Endodermal cell (in vitro differentiated cells): ENCODE data around the gene LYST. TPM values are rescaled to one million over a fixed set of nuclear protein-coding genes. Genes with fewer than 3 reads are reported as not detected.

ENCODE experiments used
- DNase-seq: peaks from one replicate; pipeline ENCODE4 v3.0.0-alpha.2; 2017
- H3K27ac ChIP-seq: 2 replicates; pipeline ENCODE4 v1.5.1; 2013; ENCODE audit warnings: mild to moderate bottlenecking, low read depth, low read length, moderate library complexity
- H3K27me3 ChIP-seq: 2 replicates; pipeline ENCODE4 v1.6.1; 2013; ENCODE audit warnings: mild to moderate bottlenecking, low read length, moderate library complexity; ENCODE audit not compliant: insufficient read depth, control insufficient read depth, poor library complexity, severe bottlenecking
- H3K36me3 ChIP-seq: 2 replicates; pipeline ENCODE4 v1.7.0; 2013; ENCODE audit warnings: mild to moderate bottlenecking, low read length, moderate library complexity; ENCODE audit not compliant: control insufficient read depth, insufficient read depth
- H3K4me1 ChIP-seq: one replicate; pipeline ENCODE4 v1.7.0; 2013; ENCODE audit warnings: low read length; ENCODE audit not compliant: control insufficient read depth, insufficient read depth
- H3K4me3 ChIP-seq: 2 replicates; pipeline ENCODE4 v1.5.1; 2013; ENCODE audit warnings: mild to moderate bottlenecking, low read length, moderate library complexity
- H3K9ac ChIP-seq: 2 replicates; pipeline ENCODE4 v1.6.1; 2013; ENCODE audit warnings: mild to moderate bottlenecking, low read length, moderate library complexity; ENCODE audit not compliant: poor library complexity, severe bottlenecking; ENCODE audit errors: extremely low read depth
- H3K9me3 ChIP-seq: 2 replicates; pipeline ENCODE4 v1.6.1; 2013; ENCODE audit warnings: mild to moderate bottlenecking, low read length, moderate library complexity; ENCODE audit not compliant: control insufficient read depth
- H3K27ac Mint-ChIP-seq: 2 replicates; pipeline ENCODE4 v1.8.0; 2020; ENCODE audit warnings: mixed read lengths
- H3K27me3 Mint-ChIP-seq: 2 replicates; pipeline ENCODE4 v1.8.0; 2021; ENCODE audit warnings: mild to moderate bottlenecking, mixed read lengths; ENCODE audit not compliant: insufficient read depth
- H3K36me3 Mint-ChIP-seq: 2 replicates; pipeline ENCODE4 v1.8.0; 2020; ENCODE audit warnings: low read depth, mixed read lengths
- H3K4me1 Mint-ChIP-seq: 2 replicates; pipeline ENCODE4 v1.8.0; 2020; ENCODE audit warnings: mixed read lengths
- H3K4me3 Mint-ChIP-seq: 2 replicates; pipeline ENCODE4 v1.8.0; 2020; ENCODE audit warnings: mild to moderate bottlenecking, moderate library complexity, mixed read lengths
- H3K9me3 Mint-ChIP-seq: 2 replicates; pipeline ENCODE4 v1.8.0; 2020; ENCODE audit warnings: mild to moderate bottlenecking, mixed read lengths
- whole genome bisulfite sequencing, 2 experiments: methylation state at CpG; one replicate each; pipeline versions ENCODE4 v1.1.5 to v1.1.7; 2013; ENCODE audit warnings: missing lambda C conversion rate in 2 of 2, mixed read lengths in 1 of 2; ENCODE audit not compliant: insufficient coverage in 1 of 2, insufficient read length in 1 of 2; 5-methylcytosine and 5-hydroxymethylcytosine counted together
- total RNA-seq, 2 donors: library from RNA; stranded (reverse); fragmentation: NEBNext Ultra II Directional in 1 of 2; extraction: Animal tissue kit (Norgen Biotek cat#: 25700) in 1 of 2; gene quantifications; 2 replicates in 1 of 2; 3 replicates in 1 of 2; pipeline ENCODE4 v1.2.1, GENCODE V29; 2021
- TF ChIP-seq, protein P1 (sequence below): fragments of 200-600 bp; sonication (generic); conservative IDR thresholded peaks from 2 replicates; pipeline ENCODE4 v1.5.0; 2021; ENCODE audit warnings: antibody characterized with exemption, mild to moderate bottlenecking

Gene LYST
- total RNA-seq, 2 donors from 2014 or later, result 2.5 to 6.8 TPM

DNA sequence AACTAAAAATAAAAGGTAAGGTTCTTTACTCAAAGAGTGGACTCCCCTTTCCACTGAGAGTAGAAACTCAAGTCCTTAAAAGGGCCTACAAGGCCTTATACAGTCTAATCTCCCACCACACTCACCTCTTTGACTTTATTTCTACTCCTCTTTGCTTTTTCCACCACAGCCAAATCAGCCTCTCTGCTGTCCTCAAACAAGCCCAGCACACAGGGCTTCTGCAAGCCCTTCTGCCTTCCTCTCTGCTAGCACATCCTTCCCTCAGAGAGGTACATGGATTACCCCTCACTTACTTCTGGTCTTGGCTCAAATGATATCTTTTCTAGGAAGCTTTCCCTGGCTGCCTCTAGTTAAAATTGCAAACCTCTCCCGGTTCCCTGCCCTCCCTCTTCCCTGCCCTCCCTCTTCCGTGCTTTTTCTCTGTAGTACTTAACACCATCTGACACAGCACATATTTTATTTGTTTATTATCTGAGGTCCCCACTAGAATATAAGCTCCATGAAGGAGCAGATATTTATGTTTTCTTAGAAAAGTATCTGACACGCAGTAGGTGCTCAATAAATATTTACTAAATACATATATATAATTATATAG, 1.7 kb downstream of the LYST start:
- Mint-ChIP-seq H3K27me3 (peaks cover 25% of the 10 kb centered on the region), H3K9me3 (no peaks in the 10 kb centered on the region), H3K4me1 (peaks cover 21% of the 10 kb centered on the region), H3K4me3 (peak overlapping the region; percentile 81), H3K36me3 (no peaks in the 10 kb centered on the region), H3K27ac (no peak overlapping the region)
- Histone ChIP-seq H3K4me3 (no peak overlapping the region), H3K4me1 (no peaks in the 10 kb centered on the region), H3K9me3 (no peaks in the 10 kb centered on the region), H3K36me3 (no peaks in the 10 kb centered on the region), H3K27ac (no peak overlapping the region), H3K9ac (no peak overlapping the region), H3K27me3 (peaks cover 17% of the 10 kb centered on the region)
- TF ChIP-seq, protein P1, sequence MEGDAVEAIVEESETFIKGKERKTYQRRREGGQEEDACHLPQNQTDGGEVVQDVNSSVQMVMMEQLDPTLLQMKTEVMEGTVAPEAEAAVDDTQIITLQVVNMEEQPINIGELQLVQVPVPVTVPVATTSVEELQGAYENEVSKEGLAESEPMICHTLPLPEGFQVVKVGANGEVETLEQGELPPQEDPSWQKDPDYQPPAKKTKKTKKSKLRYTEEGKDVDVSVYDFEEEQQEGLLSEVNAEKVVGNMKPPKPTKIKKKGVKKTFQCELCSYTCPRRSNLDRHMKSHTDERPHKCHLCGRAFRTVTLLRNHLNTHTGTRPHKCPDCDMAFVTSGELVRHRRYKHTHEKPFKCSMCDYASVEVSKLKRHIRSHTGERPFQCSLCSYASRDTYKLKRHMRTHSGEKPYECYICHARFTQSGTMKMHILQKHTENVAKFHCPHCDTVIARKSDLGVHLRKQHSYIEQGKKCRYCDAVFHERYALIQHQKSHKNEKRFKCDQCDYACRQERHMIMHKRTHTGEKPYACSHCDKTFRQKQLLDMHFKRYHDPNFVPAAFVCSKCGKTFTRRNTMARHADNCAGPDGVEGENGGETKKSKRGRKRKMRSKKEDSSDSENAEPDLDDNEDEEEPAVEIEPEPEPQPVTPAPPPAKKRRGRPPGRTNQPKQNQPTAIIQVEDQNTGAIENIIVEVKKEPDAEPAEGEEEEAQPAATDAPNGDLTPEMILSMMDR, result no peak
- DNase-seq, result no peak
- WGBS, 2 experiments, result 40 to 51% methylated on average over 1 to 2 of the region's 3 CpGs

DNA sequence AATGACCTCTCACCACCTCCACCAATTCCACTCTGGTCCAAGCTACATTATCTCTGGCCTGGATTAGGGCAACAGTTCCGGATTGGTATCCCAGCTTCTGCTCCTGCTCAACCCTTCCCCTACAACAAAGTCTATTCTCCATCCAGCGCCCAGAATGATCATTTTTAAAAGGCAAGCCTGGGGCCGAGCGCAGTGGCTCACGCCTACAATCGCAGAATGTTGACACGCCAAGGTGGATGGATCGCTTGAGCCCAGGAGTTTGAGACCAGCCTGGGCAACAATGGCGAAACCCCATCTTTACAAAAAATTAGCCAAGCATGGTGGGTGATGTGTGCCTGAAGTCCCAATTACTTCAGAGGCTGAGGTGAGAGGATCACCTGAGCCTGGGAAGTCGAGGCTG, 2.2 kb downstream of the LYST start:
- Mint-ChIP-seq H3K4me3 (no peak overlapping the region), H3K27ac (no peak overlapping the region), H3K4me1 (peaks cover 18% of the 10 kb centered on the region), H3K27me3 (peaks cover 25% of the 10 kb centered on the region), H3K9me3 (no peaks in the 10 kb centered on the region), H3K36me3 (no peaks in the 10 kb centered on the region)
- no peak for DNase-seq
- Histone ChIP-seq H3K9ac (no peak overlapping the region), H3K27ac (no peak overlapping the region), H3K4me3 (no peak overlapping the region), H3K36me3 (no peaks in the 10 kb centered on the region), H3K9me3 (no peaks in the 10 kb centered on the region), H3K4me1 (no peaks in the 10 kb centered on the region), H3K27me3 (peaks cover 17% of the 10 kb centered on the region)
- WGBS, 2 experiments, result 93 to 98% methylated on average over 9 to 10 of the region's 10 CpGs
- TF ChIP-seq, protein P1, result no peak

DNA sequence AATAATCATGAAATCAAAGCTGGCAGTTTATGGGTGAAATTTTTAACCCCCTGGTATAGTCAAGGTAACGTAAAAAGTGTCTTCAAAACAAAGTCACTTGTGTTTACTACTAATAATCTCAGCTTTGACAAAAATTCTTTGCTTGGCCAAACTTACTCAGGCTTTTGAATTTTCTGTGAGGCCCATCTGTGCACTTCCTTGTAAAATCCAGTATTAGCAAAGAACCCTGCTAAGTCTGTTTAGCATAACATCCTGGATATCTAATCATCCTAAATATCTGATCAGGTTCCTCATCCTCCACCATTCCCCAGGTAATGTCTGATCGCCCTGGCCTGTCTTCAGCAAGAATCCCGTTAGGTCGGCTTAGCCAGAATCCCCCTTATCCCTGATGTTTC, 3.0 kb downstream of the LYST start:
- peaks cover 25% of the 10 kb centered on the region for H3K27me3 Mint-ChIP-seq
- H3K9me3 Mint-ChIP-seq, result no peaks in the 10 kb centered on the region
- H3K36me3 Mint-ChIP-seq, result no peaks in the 10 kb centered on the region
- H3K27ac Mint-ChIP-seq, result no peak overlapping the region
- no peaks in the 10 kb centered on the region for H3K9me3 ChIP-seq
- H3K9ac ChIP-seq, result no peak overlapping the region
- WGBS, 2 experiments, result 93 to 100% methylated on average over 3 to 4 of the region's 4 CpGs
- H3K4me1 Mint-ChIP-seq, result peaks cover 18% of the 10 kb centered on the region
- no peaks in the 10 kb centered on the region for H3K36me3 ChIP-seq
- H3K27ac ChIP-seq, result no peak overlapping the region
- H3K27me3 ChIP-seq, result peaks cover 17% of the 10 kb centered on the region
- H3K4me3 Mint-ChIP-seq, result no peak overlapping the region
- no peaks in the 10 kb centered on the region for H3K4me1 ChIP-seq
- H3K4me3 ChIP-seq, result no peak overlapping the region
- TF ChIP-seq, protein P1, result no peak
- no peak for DNase-seq
